Panc1 (cell line): ENCODE measurements around the gene ADCY3.

Experiments
- SIN3A ChIP-seq: IDR thresholded peaks from 2 replicates; pipeline ENCODE4 v1.6.1; 2012; ENCODE audit warnings: low read depth, mild to moderate bottlenecking, low read length, moderate library complexity, borderline replicate concordance; ENCODE audit not compliant: insufficient read depth
- TF ChIP-seq, protein P1 (sequence below), 2 experiments: IDR thresholded peaks; 2 replicates each; pipeline ENCODE4 v1.6.1; 2011 to 2012; ENCODE audit warnings: low read depth in 2 of 2, control low read depth in 1 of 2, low read length in 1 of 2, mild to moderate bottlenecking in 1 of 2, moderate library complexity in 1 of 2; ENCODE audit not compliant: insufficient read depth in 1 of 2
- TF ChIP-seq, protein P2 (sequence below): fragments of 450-650 bp; IDR thresholded peaks from 2 replicates; pipeline ENCODE4 v1.5.1; 2017; ENCODE audit warnings: mild to moderate bottlenecking

DNA sequence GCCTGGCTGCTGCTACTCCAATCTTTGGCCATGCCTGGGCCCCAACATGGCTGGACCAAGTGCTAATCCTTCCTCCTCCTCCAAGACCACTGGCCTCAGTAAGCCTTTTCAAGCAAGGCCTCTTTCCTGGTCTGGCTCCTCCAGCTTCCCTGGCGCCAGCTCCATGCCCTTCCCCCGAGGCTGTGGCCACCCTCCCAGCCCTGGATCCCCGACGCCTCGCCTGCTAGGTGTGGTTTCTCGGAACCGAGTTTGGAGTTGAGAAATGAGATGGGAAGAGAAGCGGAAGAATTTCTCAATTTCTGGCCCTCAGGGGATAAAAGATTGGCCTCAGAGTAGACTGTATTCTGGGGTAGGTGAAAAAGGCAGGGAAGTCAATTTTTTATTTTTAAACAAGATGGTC, 46.4 kb downstream of the ADCY3 start:
- TF ChIP-seq SIN3A = no peak
- TF ChIP-seq, protein P1, sequence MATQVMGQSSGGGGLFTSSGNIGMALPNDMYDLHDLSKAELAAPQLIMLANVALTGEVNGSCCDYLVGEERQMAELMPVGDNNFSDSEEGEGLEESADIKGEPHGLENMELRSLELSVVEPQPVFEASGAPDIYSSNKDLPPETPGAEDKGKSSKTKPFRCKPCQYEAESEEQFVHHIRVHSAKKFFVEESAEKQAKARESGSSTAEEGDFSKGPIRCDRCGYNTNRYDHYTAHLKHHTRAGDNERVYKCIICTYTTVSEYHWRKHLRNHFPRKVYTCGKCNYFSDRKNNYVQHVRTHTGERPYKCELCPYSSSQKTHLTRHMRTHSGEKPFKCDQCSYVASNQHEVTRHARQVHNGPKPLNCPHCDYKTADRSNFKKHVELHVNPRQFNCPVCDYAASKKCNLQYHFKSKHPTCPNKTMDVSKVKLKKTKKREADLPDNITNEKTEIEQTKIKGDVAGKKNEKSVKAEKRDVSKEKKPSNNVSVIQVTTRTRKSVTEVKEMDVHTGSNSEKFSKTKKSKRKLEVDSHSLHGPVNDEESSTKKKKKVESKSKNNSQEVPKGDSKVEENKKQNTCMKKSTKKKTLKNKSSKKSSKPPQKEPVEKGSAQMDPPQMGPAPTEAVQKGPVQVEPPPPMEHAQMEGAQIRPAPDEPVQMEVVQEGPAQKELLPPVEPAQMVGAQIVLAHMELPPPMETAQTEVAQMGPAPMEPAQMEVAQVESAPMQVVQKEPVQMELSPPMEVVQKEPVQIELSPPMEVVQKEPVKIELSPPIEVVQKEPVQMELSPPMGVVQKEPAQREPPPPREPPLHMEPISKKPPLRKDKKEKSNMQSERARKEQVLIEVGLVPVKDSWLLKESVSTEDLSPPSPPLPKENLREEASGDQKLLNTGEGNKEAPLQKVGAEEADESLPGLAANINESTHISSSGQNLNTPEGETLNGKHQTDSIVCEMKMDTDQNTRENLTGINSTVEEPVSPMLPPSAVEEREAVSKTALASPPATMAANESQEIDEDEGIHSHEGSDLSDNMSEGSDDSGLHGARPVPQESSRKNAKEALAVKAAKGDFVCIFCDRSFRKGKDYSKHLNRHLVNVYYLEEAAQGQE (IDR thresholded peaks at IDR 0.05; ENCODE audit: insufficient read depth in 1 of 2, low read depth in 2 of 2, low read length in 1 of 2) = no peak
- TF ChIP-seq, protein P2, sequence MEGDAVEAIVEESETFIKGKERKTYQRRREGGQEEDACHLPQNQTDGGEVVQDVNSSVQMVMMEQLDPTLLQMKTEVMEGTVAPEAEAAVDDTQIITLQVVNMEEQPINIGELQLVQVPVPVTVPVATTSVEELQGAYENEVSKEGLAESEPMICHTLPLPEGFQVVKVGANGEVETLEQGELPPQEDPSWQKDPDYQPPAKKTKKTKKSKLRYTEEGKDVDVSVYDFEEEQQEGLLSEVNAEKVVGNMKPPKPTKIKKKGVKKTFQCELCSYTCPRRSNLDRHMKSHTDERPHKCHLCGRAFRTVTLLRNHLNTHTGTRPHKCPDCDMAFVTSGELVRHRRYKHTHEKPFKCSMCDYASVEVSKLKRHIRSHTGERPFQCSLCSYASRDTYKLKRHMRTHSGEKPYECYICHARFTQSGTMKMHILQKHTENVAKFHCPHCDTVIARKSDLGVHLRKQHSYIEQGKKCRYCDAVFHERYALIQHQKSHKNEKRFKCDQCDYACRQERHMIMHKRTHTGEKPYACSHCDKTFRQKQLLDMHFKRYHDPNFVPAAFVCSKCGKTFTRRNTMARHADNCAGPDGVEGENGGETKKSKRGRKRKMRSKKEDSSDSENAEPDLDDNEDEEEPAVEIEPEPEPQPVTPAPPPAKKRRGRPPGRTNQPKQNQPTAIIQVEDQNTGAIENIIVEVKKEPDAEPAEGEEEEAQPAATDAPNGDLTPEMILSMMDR = no peak
